ENCODE results near the gene AKT3. TPM values are rescaled to one million over a fixed set of nuclear protein-coding genes. Genes with fewer than 3 reads are reported as not detected.

AKT3 gene
- total RNA-seq, 2 donors from 2014 or later, result 46.0 to 85.8 TPM

- TF ChIP-seq CTCF (IDR thresholded peaks at IDR 0.05), result no peak
- ATAC-seq (ENCODE audit: insufficient number of reproducible peaks, low FRiP score, low read depth) (no peak), DNase-seq (ENCODE audit: low spot score) (no peak)
- Histone ChIP-seq H3K4me3 (no peak overlapping the region), H3K27me3 (replicated peaks; ENCODE audit: insufficient read depth) (no peaks in the 10 kb centered on the region), H3K4me1 (ENCODE audit: control insufficient read depth in 1 of 2, low read depth in 2 of 2) (peaks cover 0 to 15% of the 10 kb centered on the region in 2 donors), H3K36me3 (peaks cover 3% of the 10 kb centered on the region), H3K9me3 (no peaks in the 10 kb centered on the region), H3K27ac (no peak overlapping the region)
Measured at GRCh38 chr1:243470502-243470901, 379.5 kb downstream of the AKT3 start.

GRCh38 chr1:243469497-243469896 is 380.5 kb downstream of the AKT3 start:
- DNase-seq (ENCODE audit: low spot score), result no peak
- no peak overlapping the region for H3K4me3 ChIP-seq
- TF ChIP-seq CTCF (IDR thresholded peaks at IDR 0.05), result no peak
- peaks cover 0 to 15% of the 10 kb centered on the region in 2 donors for H3K4me1 ChIP-seq (ENCODE audit: control insufficient read depth in 1 of 2, low read depth in 2 of 2)
- H3K9me3 ChIP-seq, result no peaks in the 10 kb centered on the region
- no peak overlapping the region for H3K27ac ChIP-seq
- no peaks in the 10 kb centered on the region for H3K27me3 ChIP-seq (replicated peaks; ENCODE audit: insufficient read depth)
- no peak for ATAC-seq (ENCODE audit: insufficient number of reproducible peaks, low FRiP score, low read depth)
- peaks cover 3% of the 10 kb centered on the region for H3K36me3 ChIP-seq

- Histone ChIP-seq H3K4me3 (no peak overlapping the region), H3K27ac (no peak overlapping the region), H3K9me3 (no peaks in the 10 kb centered on the region), H3K4me1 (ENCODE audit: control insufficient read depth in 1 of 2, low read depth in 2 of 2) (no peaks in the 10 kb centered on the region), H3K36me3 (peaks cover 3% of the 10 kb centered on the region), H3K27me3 (replicated peaks; ENCODE audit: insufficient read depth) (no peaks in the 10 kb centered on the region)
- ATAC-seq (ENCODE audit: insufficient number of reproducible peaks, low FRiP score, low read depth) (no peak), DNase-seq (ENCODE audit: low spot score) (no peak)
- no peak for TF ChIP-seq CTCF (IDR thresholded peaks at IDR 0.05)
Measured at GRCh38 chr1:243465738-243466137, 384.3 kb downstream of the AKT3 start.

GRCh38 chr1:243465081-243465480 is 385.0 kb downstream of the AKT3 start:
- no peak for TF ChIP-seq CTCF (IDR thresholded peaks at IDR 0.05)
- H3K4me3 ChIP-seq, result no peak overlapping the region
- no peak overlapping the region for H3K27ac ChIP-seq
- no peaks in the 10 kb centered on the region for H3K9me3 ChIP-seq
- no peaks in the 10 kb centered on the region for H3K27me3 ChIP-seq (replicated peaks; ENCODE audit: insufficient read depth)
- ATAC-seq (ENCODE audit: insufficient number of reproducible peaks, low FRiP score, low read depth) (no peak), DNase-seq (ENCODE audit: low spot score) (no peak)
- no peaks in the 10 kb centered on the region for H3K4me1 ChIP-seq (ENCODE audit: control insufficient read depth in 1 of 2, low read depth in 2 of 2)
- H3K36me3 ChIP-seq, result peaks cover 3% of the 10 kb centered on the region

- H3K9me3 ChIP-seq, result no peaks in the 10 kb centered on the region
- DNase-seq (ENCODE audit: low spot score) (no peak), ATAC-seq (ENCODE audit: insufficient number of reproducible peaks, low FRiP score, low read depth) (no peak)
- H3K27ac ChIP-seq, result no peak overlapping the region
- H3K4me3 ChIP-seq, result no peak overlapping the region
- H3K4me1 ChIP-seq (ENCODE audit: control insufficient read depth in 1 of 2, low read depth in 2 of 2), result no peaks in the 10 kb centered on the region
- H3K36me3 ChIP-seq, result peaks cover 3% of the 10 kb centered on the region
- no peak for TF ChIP-seq CTCF (IDR thresholded peaks at IDR 0.05)
- no peaks in the 10 kb centered on the region for H3K27me3 ChIP-seq (replicated peaks; ENCODE audit: insufficient read depth)
Measured at GRCh38 chr1:243462929-243463697, 386.9 kb downstream of the AKT3 start.

All from thoracic aorta (tissue), 2 donors.